ENCODE data around the gene NINL. TPM values are rescaled to one million over a fixed set of nuclear protein-coding genes. Genes with fewer than 3 reads are reported as not detected.
"Not testable (repeated sequence)": the region's sequence is repeated elsewhere in the genome, so short reads cannot be mapped to it uniquely, and the experiment has no call there.

NINL gene
- total RNA-seq, 1 donor from 2014 or later = 86.8 TPM

- Mint-ChIP-seq H3K9me3 (ENCODE audit: unreplicated experiment) (peaks cover 14% of the 10 kb centered on the region), H3K4me1 (ENCODE audit: low read depth, unreplicated experiment) (peaks cover 2% of the 10 kb centered on the region), H3K36me3 (ENCODE audit: unreplicated experiment) (peaks cover 6% of the 10 kb centered on the region), H3K4me3 (ENCODE audit: unreplicated experiment) (no peak overlapping the region), H3K27me3 (ENCODE audit: unreplicated experiment) (no peaks in the 10 kb centered on the region), H3K27ac (ENCODE audit: unreplicated experiment) (no peak overlapping the region)
- no peak for TF ChIP-seq CTCF (IDR thresholded peaks at IDR 0.05; ENCODE audit: partially characterized antibody, unreplicated experiment)
- DNase-seq = no peak
These were observed 19.7 kb downstream of the NINL start for GRCh38 chr20:25565578-25566157.

DNA sequence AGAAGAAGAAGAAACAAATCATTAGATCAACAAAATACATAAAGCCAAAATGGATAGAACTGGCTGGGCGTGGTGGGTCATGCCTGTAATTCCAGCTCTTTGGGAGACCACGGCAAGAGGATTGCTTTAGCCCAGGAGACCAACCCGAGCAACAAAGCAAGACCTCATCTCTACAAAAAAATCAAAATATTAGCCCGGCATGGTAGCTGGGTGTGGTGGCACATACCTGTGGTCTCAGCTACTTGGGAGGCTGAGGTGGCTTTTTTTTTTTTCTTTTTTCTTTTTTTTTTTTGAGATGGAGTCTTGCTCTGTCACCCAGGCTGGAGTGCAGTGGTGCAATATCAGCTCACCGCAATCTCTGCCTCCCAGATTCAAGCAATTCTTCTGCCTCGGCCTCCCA lies 21.5 kb downstream of the NINL start:
- peaks cover 2% of the 10 kb centered on the region for H3K4me1 Mint-ChIP-seq (ENCODE audit: low read depth, unreplicated experiment)
- H3K36me3 Mint-ChIP-seq (ENCODE audit: unreplicated experiment) = peaks cover 7% of the 10 kb centered on the region
- peak overlapping the region; percentile 38 for H3K27ac Mint-ChIP-seq (ENCODE audit: unreplicated experiment)
- no peak overlapping the region for H3K4me3 Mint-ChIP-seq (ENCODE audit: unreplicated experiment)
- no peaks in the 10 kb centered on the region for H3K27me3 Mint-ChIP-seq (ENCODE audit: unreplicated experiment)
- no peak for DNase-seq
- peaks cover 24% of the 10 kb centered on the region for H3K9me3 Mint-ChIP-seq (ENCODE audit: unreplicated experiment)
- no peak for TF ChIP-seq CTCF (IDR thresholded peaks at IDR 0.05; ENCODE audit: partially characterized antibody, unreplicated experiment)

GRCh38 chr20:25563362-25563761 lies 22.0 kb downstream of the NINL start:
- TF ChIP-seq CTCF (IDR thresholded peaks at IDR 0.05; ENCODE audit: partially characterized antibody, unreplicated experiment) = no peak
- peaks cover 27% of the 10 kb centered on the region for H3K9me3 Mint-ChIP-seq (ENCODE audit: unreplicated experiment)
- peaks cover 3% of the 10 kb centered on the region for H3K27me3 Mint-ChIP-seq (ENCODE audit: unreplicated experiment)
- H3K4me1 Mint-ChIP-seq (ENCODE audit: low read depth, unreplicated experiment) = peaks cover 2% of the 10 kb centered on the region
- no peak overlapping the region for H3K4me3 Mint-ChIP-seq (ENCODE audit: unreplicated experiment)
- peaks cover 12% of the 10 kb centered on the region for H3K36me3 Mint-ChIP-seq (ENCODE audit: unreplicated experiment)
- peak overlapping the region; percentile 38 for H3K27ac Mint-ChIP-seq (ENCODE audit: unreplicated experiment)
- DNase-seq = no peak

GRCh38 chr20:25561771-25562170 lies 23.6 kb downstream of the NINL start:
- not testable (repeated sequence) for DNase-seq

GRCh38 chr20:25553819-25554296 lies 31.5 kb downstream of the NINL start:
- peak overlapping the region; percentile 87 for H3K27ac Mint-ChIP-seq (ENCODE audit: unreplicated experiment)
- TF ChIP-seq CTCF (IDR thresholded peaks at IDR 0.05; ENCODE audit: partially characterized antibody, unreplicated experiment) = no peak
- peaks cover 15% of the 10 kb centered on the region for H3K9me3 Mint-ChIP-seq (ENCODE audit: unreplicated experiment)
- H3K4me1 Mint-ChIP-seq (ENCODE audit: low read depth, unreplicated experiment) = peaks cover 44% of the 10 kb centered on the region
- peaks cover 5% of the 10 kb centered on the region for H3K36me3 Mint-ChIP-seq (ENCODE audit: unreplicated experiment)
- DNase-seq = no peak
- peaks cover 3% of the 10 kb centered on the region for H3K27me3 Mint-ChIP-seq (ENCODE audit: unreplicated experiment)
- H3K4me3 Mint-ChIP-seq (ENCODE audit: unreplicated experiment) = peak overlapping the region; percentile 70

More at GRCh38 chr20:25561771-25562170, 23.6 kb downstream of the NINL start:
- not testable (repeated sequence) for H3K4me1 Mint-ChIP-seq (ENCODE audit: low read depth, unreplicated experiment); H3K27me3 Mint-ChIP-seq (ENCODE audit: unreplicated experiment); H3K4me3 Mint-ChIP-seq (ENCODE audit: unreplicated experiment); H3K27ac Mint-ChIP-seq (ENCODE audit: unreplicated experiment)
- peaks cover 29% of the 10 kb centered on the region for H3K9me3 Mint-ChIP-seq (ENCODE audit: unreplicated experiment)
- peaks cover 13% of the 10 kb centered on the region for H3K36me3 Mint-ChIP-seq (ENCODE audit: unreplicated experiment)
